MM.1S (cell line): Measurements from ENCODE around the gene OR2T3.
"Not testable (repeated sequence)": the region's sequence is repeated elsewhere in the genome, so short reads cannot be mapped to it uniquely, and the experiment has no call there.

Experiments used
- DNase-seq: peaks from one replicate; pipeline ENCODE4 v3.0.0-alpha.2; 2015
- H2AFZ ChIP-seq: fragments of 300-600 bp; sonication (generic); 2 replicates; pipeline ENCODE4 v1.6.0; 2016; ENCODE audit warnings: antibody characterized with exemption, low read length
- H3F3A ChIP-seq: fragments of 300-600 bp; sonication (generic); 2 replicates; pipeline ENCODE4 v1.6.1; 2016; ENCODE audit warnings: mild to moderate bottlenecking, antibody characterized with exemption, low read length, moderate library complexity, mixed read lengths; ENCODE audit not compliant: insufficient read depth
- H3K27ac ChIP-seq: fragments of 300-600 bp; sonication (generic); 2 replicates; pipeline ENCODE4 v1.5.1; 2016; ENCODE audit warnings: mild to moderate bottlenecking, low read length
- H3K27me3 ChIP-seq: fragments of 300-600 bp; sonication (generic); replicated peaks from 2 replicates; pipeline ENCODE4 v1.6.0; 2016; ENCODE audit warnings: low read length; ENCODE audit not compliant: insufficient read depth
- H3K36me3 ChIP-seq: fragments of 300-600 bp; sonication (generic); replicated peaks from 2 replicates; pipeline ENCODE4 v1.6.1; 2016; ENCODE audit warnings: mild to moderate bottlenecking, low read length, mixed read lengths; ENCODE audit not compliant: insufficient read depth
- H3K4me1 ChIP-seq: fragments of 300-600 bp; sonication (generic); 2 replicates; pipeline ENCODE4 v1.6.1; 2016; ENCODE audit warnings: low read length, mixed read lengths
- H3K4me2 ChIP-seq: fragments of 300-600 bp; sonication (generic); 2 replicates; pipeline ENCODE4 v1.6.0; 2016; ENCODE audit warnings: low read depth, low read length
- H3K4me3 ChIP-seq: fragments of 300-600 bp; sonication (generic); 2 replicates; pipeline ENCODE4 v1.5.1; 2016; ENCODE audit warnings: low read length, mixed read lengths
- H3K79me2 ChIP-seq: fragments of 300-600 bp; sonication (generic); 2 replicates; pipeline ENCODE4 v1.6.1; 2016; ENCODE audit warnings: mixed run types, low read length, mixed read lengths
- H3K9ac ChIP-seq: fragments of 300-600 bp; sonication (generic); 2 replicates; pipeline ENCODE4 v1.6.1; 2016; ENCODE audit warnings: low read length, mixed read lengths
- H3K9me2 ChIP-seq: fragments of 300-600 bp; sonication (generic); replicated peaks from 2 replicates; pipeline ENCODE4 v1.6.1; 2016; ENCODE audit warnings: mild to moderate bottlenecking, low read length, mixed read lengths; ENCODE audit not compliant: insufficient read depth
- H3K9me3 ChIP-seq: fragments of 300-600 bp; sonication (generic); replicated peaks from 2 replicates; pipeline ENCODE4 v1.6.1; 2016; ENCODE audit warnings: mild to moderate bottlenecking, low read length, mixed read lengths; ENCODE audit not compliant: insufficient read depth
- H4K20me1 ChIP-seq: fragments of 300-600 bp; sonication (generic); 2 replicates; pipeline ENCODE4 v1.6.1; 2016; ENCODE audit warnings: mild to moderate bottlenecking, low read length, moderate library complexity, mixed read lengths; ENCODE audit not compliant: insufficient read depth
- EZH2 ChIP-seq: fragments of 300-600 bp; sonication (generic); optimal IDR thresholded peaks from 2 replicates; pipeline ENCODE3; 2017; ENCODE audit warnings: low read depth, mild to moderate bottlenecking, antibody characterized with exemption, low read length, mixed read lengths
- EZH2phosphoT487 ChIP-seq: fragments of 300-600 bp; sonication (generic); IDR thresholded peaks from 2 replicates; pipeline ENCODE4 v1.6.1; 2018; ENCODE audit warnings: antibody characterized with exemption, low read length
- TF ChIP-seq, protein P1 (sequence below): fragments of 300-600 bp; sonication (generic); IDR thresholded peaks from 2 replicates; pipeline ENCODE4 v1.5.1; 2016; ENCODE audit warnings: antibody characterized with exemption, low read length, mixed read lengths

The OR2T3 gene

DNA sequence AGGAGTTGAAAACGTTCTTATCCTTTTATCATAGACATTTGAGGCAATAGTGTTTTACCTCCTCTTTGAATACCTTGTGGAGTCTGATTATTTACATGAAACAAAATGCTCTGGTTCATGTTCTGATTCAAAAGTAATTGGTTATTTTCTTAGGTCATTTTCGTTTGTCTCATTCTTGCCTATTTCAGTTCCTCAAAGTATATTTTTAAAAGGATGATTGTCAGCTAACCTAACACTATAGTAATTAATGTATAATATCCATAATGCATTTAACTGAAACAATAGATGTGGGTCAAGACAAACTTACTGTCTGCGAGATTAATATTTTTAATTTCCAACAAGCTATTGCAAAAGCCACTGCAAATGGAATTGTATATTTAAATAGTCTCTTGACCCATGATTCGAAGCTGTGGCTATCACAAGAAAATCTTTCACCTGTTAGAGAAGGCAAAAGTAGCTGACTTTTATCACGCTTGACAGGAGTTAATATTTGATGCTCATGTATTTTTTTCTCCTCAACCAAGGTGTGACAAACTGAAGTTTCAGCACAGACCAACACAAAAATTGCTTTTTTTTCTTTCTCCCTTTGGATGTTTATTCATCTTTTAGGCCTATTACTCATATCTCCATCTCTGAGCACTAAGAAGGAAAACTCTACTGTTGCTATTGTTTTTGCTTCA, 22.5 kb upstream of the OR2T3 start:
- not testable (repeated sequence) for H4K20me1 ChIP-seq, H3K4me1 ChIP-seq, H3K9me2 ChIP-seq, H2AFZ ChIP-seq, H3K4me3 ChIP-seq, H3K27me3 ChIP-seq, H3K9ac ChIP-seq, H3K36me3 ChIP-seq, H3K9me3 ChIP-seq, H3K4me2 ChIP-seq, H3F3A ChIP-seq, H3K27ac ChIP-seq, H3K79me2 ChIP-seq, DNase-seq

DNA sequence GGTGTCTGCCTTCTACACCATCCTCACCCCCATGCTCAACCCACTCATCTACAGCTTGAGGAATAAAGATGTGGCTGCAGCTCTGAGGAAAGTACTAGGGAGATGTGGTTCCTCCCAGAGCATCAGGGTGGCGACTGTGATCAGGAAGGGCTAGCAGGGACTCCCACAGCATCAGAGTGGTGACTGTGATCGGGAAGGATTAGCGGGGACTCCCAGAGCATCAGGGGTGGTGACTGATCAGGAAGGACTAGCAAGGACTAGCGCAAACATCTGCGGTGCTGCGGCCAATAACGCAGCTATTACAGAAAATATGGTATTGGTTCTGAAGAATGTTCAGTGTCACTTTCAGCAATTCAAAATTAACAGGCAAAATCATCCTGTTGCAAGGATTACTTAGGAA, 19.5 kb upstream of the OR2T3 start:
- H3K4me2 ChIP-seq, H2AFZ ChIP-seq, H3K4me3 ChIP-seq, H3F3A ChIP-seq, H3K27ac ChIP-seq, H3K9me2 ChIP-seq, H3K9me3 ChIP-seq, H3K9ac ChIP-seq, H4K20me1 ChIP-seq, H3K4me1 ChIP-seq, H3K36me3 ChIP-seq, H3K79me2 ChIP-seq, DNase-seq, H3K27me3 ChIP-seq: not testable (repeated sequence)

DNA sequence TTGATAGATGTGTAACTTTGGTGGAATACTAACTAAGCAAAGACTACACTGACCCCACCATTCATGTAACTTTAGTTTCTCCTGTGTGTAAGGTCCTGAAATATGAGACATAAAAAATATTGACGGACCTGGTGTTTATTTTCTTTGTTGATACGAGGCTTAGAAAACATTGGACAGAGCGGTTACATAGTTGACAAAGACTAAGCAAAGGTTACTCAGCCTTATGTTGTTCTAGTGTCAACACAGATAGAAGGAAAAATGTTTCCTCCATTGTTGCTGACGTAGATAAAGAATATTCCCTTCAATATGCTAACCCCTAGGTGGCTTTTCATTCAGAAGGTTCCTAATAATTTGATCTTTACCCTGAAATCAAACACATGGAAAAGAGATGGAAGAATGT, 18.1 kb upstream of the OR2T3 start:
- not testable (repeated sequence) for H3F3A ChIP-seq, H3K9me2 ChIP-seq, DNase-seq, H3K27ac ChIP-seq, H3K9ac ChIP-seq, H2AFZ ChIP-seq, H3K27me3 ChIP-seq, H3K4me3 ChIP-seq, H3K79me2 ChIP-seq, H3K36me3 ChIP-seq, H3K4me2 ChIP-seq, H3K9me3 ChIP-seq, H4K20me1 ChIP-seq, H3K4me1 ChIP-seq

DNA sequence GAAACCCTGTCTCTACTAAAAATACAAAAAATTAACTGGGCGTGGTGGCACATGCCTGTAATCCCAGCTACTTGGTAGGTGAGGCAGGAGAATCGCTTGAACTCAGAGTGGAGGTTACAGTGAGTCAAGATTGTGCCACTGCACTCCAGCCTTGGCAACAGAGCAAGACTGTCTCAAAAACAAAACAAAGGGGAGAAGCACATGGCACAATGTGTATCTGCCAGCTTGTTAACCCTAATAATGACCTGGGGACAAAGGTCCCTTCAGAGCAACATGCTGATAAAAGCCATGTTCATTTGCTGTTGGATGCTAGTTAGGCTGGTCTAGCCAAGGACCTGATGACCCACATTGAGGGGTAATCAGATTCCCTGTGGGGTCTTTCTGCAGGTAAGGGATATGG, 16.5 kb upstream of the OR2T3 start:
- H3F3A ChIP-seq, H3K9ac ChIP-seq, DNase-seq, H4K20me1 ChIP-seq, H2AFZ ChIP-seq, H3K79me2 ChIP-seq, H3K9me3 ChIP-seq, H3K9me2 ChIP-seq, H3K27me3 ChIP-seq, H3K4me2 ChIP-seq, H3K4me3 ChIP-seq, H3K4me1 ChIP-seq, H3K27ac ChIP-seq, H3K36me3 ChIP-seq: not testable (repeated sequence)

DNA sequence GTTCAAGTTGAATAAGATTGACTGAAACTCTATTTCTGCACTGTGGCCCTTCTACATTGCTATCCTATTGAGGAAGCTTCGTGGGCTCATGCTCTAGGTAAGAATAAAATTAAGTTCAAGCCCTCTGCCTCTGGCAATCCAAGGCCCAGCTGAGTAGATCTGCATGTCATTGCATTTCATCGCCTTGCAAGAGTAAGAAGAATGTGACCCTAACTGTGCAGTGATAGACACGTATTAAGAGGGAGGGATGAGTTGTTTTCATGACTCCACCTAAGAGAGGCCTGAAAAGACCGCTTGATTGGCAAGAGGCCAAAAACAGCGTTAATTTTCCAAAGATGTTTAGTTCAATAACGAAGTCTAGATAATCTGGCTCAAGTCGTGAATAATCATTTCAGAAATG, 14.0 kb upstream of the OR2T3 start:
- H3K9ac ChIP-seq, H3K4me3 ChIP-seq, H4K20me1 ChIP-seq, H2AFZ ChIP-seq, H3K79me2 ChIP-seq, H3K4me2 ChIP-seq, H3K4me1 ChIP-seq, H3K27ac ChIP-seq, H3K27me3 ChIP-seq, H3K9me3 ChIP-seq, H3K9me2 ChIP-seq, H3F3A ChIP-seq, H3K36me3 ChIP-seq, DNase-seq: not testable (repeated sequence)

DNA sequence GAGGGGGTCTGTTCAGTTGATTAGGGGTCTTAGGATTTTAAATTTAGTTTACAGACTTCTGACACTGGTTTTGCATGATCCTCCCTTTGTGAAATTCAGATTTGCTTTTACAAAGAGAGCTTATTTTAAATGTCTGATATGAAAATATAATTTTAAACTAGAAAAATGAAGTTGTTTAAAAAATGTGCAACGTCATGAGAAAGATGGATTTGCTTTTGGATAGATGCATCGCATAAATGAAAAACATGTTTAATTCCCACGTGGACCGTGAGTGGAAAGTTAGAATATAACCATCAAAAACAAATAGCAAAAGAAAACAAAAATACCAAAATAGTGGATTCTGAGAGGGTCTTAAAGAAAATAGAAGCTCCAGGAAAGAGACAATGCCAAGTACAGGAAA, 2.0 kb upstream of the OR2T3 start:
- H3K9me2 ChIP-seq, result no peaks in the 10 kb centered on the region

DNA sequence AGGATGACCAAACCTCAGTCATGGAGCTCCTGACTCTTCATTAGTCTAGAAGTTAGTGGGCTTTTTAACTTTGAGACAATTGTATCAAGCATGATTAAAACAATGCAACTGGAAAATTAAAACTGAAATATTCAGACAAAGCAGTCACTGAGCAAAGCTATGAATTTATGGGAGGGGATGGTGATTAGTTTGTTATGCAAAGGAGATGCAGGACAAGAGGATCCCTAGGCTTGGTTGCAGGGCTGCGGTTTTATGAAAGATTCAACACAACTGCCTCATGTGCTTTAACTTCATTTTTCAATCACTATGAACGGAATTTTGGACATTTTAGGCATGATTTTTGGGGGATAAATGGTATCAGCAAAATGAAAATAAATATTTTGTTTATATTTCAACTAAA, 1.0 kb upstream of the OR2T3 start:
- not testable (repeated sequence) for H3K79me2 ChIP-seq, H3K4me1 ChIP-seq, H2AFZ ChIP-seq, H3K9ac ChIP-seq, H3K27me3 ChIP-seq, H3K4me2 ChIP-seq, H3K36me3 ChIP-seq, H3K9me2 ChIP-seq, H3F3A ChIP-seq, H3K27ac ChIP-seq, H4K20me1 ChIP-seq, H3K4me3 ChIP-seq, DNase-seq, H3K9me3 ChIP-seq

More for the DNA sequence above, 2.0 kb upstream of the OR2T3 start:
- no peaks in the 10 kb centered on the region for H3K27me3 ChIP-seq
- H3K9ac ChIP-seq, result no peak overlapping the region
- H3K36me3 ChIP-seq, result no peaks in the 10 kb centered on the region
- H4K20me1 ChIP-seq, result no peaks in the 10 kb centered on the region
- no peak overlapping the region for H3K4me2 ChIP-seq
- H3K27ac ChIP-seq, result no peak overlapping the region
- H3K79me2 ChIP-seq, result no peaks in the 10 kb centered on the region
- H3K4me1 ChIP-seq, result no peaks in the 10 kb centered on the region
- H3K4me3 ChIP-seq, result no peak overlapping the region
- TF ChIP-seq, protein P1, sequence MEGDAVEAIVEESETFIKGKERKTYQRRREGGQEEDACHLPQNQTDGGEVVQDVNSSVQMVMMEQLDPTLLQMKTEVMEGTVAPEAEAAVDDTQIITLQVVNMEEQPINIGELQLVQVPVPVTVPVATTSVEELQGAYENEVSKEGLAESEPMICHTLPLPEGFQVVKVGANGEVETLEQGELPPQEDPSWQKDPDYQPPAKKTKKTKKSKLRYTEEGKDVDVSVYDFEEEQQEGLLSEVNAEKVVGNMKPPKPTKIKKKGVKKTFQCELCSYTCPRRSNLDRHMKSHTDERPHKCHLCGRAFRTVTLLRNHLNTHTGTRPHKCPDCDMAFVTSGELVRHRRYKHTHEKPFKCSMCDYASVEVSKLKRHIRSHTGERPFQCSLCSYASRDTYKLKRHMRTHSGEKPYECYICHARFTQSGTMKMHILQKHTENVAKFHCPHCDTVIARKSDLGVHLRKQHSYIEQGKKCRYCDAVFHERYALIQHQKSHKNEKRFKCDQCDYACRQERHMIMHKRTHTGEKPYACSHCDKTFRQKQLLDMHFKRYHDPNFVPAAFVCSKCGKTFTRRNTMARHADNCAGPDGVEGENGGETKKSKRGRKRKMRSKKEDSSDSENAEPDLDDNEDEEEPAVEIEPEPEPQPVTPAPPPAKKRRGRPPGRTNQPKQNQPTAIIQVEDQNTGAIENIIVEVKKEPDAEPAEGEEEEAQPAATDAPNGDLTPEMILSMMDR, result no peak
- no peak for TF ChIP-seq EZH2
- no peak for TF ChIP-seq EZH2phosphoT487
- H2AFZ ChIP-seq, result no peak overlapping the region
- H3K9me3 ChIP-seq, result no peaks in the 10 kb centered on the region
- no peak for DNase-seq
- H3F3A ChIP-seq, result no peaks in the 10 kb centered on the region
